Body of pancreas (tissue), 4 donors: ENCODE measurements around the gene KDM2A.

Experiments
- POLR2A ChIP-seq, 3 donors: fragments of 450-650 bp; IDR thresholded peaks; one replicate each; pipeline ENCODE4 v1.6.1; 2016; ENCODE audit warnings: antibody characterized with exemption in 3 of 3, mild to moderate bottlenecking in 2 of 3
- TF ChIP-seq, protein P1 (sequence below), 7 experiments: fragments of 450-650 bp in 4 of 7; fragments of 200-600 bp in 3 of 7; sonication (generic) in 3 of 7; IDR thresholded peaks; one replicate each; pipeline ENCODE4 v1.5.1; 2016 to 2019; ENCODE audit warnings: antibody characterized with exemption in 7 of 7

DNA sequence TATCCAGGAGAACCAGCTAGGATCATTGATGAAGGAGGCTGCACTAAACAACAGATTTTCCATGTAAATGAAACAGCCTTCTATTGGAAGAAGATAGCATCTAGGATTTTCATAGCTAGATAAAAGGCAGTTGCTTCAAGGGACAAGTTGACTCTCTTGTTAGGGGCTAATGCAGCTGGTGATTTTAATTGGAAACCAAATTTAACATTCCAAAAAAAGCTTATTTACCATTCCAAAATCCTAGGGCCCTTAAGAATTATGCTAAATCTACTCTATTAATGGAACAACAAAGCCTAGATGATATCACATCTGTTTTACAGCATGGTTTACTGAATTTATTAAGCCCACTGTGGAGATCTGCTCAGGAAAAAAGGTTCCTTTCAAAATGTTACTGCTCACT is 80.7 kb downstream of the KDM2A start:
- no peak for TF ChIP-seq POLR2A (IDR thresholded peaks at IDR 0.05)
- TF ChIP-seq, protein P1, sequence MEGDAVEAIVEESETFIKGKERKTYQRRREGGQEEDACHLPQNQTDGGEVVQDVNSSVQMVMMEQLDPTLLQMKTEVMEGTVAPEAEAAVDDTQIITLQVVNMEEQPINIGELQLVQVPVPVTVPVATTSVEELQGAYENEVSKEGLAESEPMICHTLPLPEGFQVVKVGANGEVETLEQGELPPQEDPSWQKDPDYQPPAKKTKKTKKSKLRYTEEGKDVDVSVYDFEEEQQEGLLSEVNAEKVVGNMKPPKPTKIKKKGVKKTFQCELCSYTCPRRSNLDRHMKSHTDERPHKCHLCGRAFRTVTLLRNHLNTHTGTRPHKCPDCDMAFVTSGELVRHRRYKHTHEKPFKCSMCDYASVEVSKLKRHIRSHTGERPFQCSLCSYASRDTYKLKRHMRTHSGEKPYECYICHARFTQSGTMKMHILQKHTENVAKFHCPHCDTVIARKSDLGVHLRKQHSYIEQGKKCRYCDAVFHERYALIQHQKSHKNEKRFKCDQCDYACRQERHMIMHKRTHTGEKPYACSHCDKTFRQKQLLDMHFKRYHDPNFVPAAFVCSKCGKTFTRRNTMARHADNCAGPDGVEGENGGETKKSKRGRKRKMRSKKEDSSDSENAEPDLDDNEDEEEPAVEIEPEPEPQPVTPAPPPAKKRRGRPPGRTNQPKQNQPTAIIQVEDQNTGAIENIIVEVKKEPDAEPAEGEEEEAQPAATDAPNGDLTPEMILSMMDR (IDR thresholded peaks at IDR 0.05) = no peak
